CD8-positive, alpha-beta memory T cell (primary cell): ENCODE results near the gene RCN2. TPM values are rescaled to one million over a fixed set of nuclear protein-coding genes. Genes with fewer than 3 reads are reported as not detected.

Experiments used
- CTCF ChIA-PET: fragments of 350-600 bp; sonication (Branson Sonifier 250); formaldehyde crosslinking; loops from one replicate; lab custom pipeline; 2021; ENCODE audit warnings: antibody characterized with exemption; lab: Charles Lee
- POLR2A ChIA-PET: fragments of 350-600 bp; sonication (Branson Sonifier 250); formaldehyde crosslinking; loops from one replicate; lab custom pipeline; 2021; ENCODE audit warnings: antibody characterized with exemption; lab: Charles Lee
- DNase-seq, 5 donors: peaks; one replicate each; pipeline versions ENCODE4 v3.0.0 to v3.0.0-alpha.2; 2020 to 2022; ENCODE audit warnings: mixed read lengths in 1 of 5
- H3K27ac ChIP-seq: one replicate; pipeline ENCODE4 v1.7.0; 2013; ENCODE audit warnings: low read depth, mild to moderate bottlenecking, low read length, moderate library complexity
- H3K27me3 ChIP-seq: 2 replicates; pipeline ENCODE4 v1.7.0; 2013; ENCODE audit warnings: low read length, mild to moderate bottlenecking; ENCODE audit not compliant: insufficient read depth, poor library complexity, severe bottlenecking
- H3K36me3 ChIP-seq: 2 replicates; pipeline ENCODE4 v1.7.0; 2013; ENCODE audit warnings: mild to moderate bottlenecking, low read length, moderate library complexity; ENCODE audit not compliant: insufficient read depth
- H3K4me1 ChIP-seq: 2 replicates; pipeline ENCODE4 v1.7.0; 2013; ENCODE audit warnings: mild to moderate bottlenecking, low read length, moderate library complexity; ENCODE audit not compliant: insufficient read depth
- H3K4me3 ChIP-seq: 2 replicates; pipeline ENCODE4 v1.7.0; 2013; ENCODE audit warnings: mild to moderate bottlenecking, low read length
- H3K9me3 ChIP-seq: 2 replicates; pipeline ENCODE4 v1.7.0; 2013; ENCODE audit warnings: mild to moderate bottlenecking, low read length
- H3K27ac Mint-ChIP-seq, 8 donors: one replicate each; pipeline ENCODE4 v1.8.0; 2020 to 2021; ENCODE audit warnings: mixed read lengths in 8 of 8, mild to moderate bottlenecking in 6 of 8, inconsistent platforms in 3 of 8, moderate library complexity in 3 of 8
- H3K27me3 Mint-ChIP-seq, 2 donors: one replicate each; pipeline ENCODE4 v1.8.0; 2020 to 2021; ENCODE audit warnings: mixed read lengths in 2 of 2, mild to moderate bottlenecking in 1 of 2, moderate library complexity in 1 of 2
- H3K36me3 Mint-ChIP-seq, 3 donors: one replicate each; pipeline ENCODE4 v1.8.0; 2020 to 2021; ENCODE audit warnings: mixed read lengths in 3 of 3, inconsistent platforms in 1 of 3, mild to moderate bottlenecking in 1 of 3
- H3K4me1 Mint-ChIP-seq, 3 donors: one replicate each; pipeline ENCODE4 v1.8.0; 2020 to 2021; ENCODE audit warnings: mixed read lengths in 3 of 3, inconsistent platforms in 1 of 3, mild to moderate bottlenecking in 1 of 3
- H3K4me3 Mint-ChIP-seq, 7 donors: one replicate each; pipeline ENCODE4 v1.8.0; 2020 to 2021; ENCODE audit warnings: mixed read lengths in 7 of 7, mild to moderate bottlenecking in 6 of 7, moderate library complexity in 4 of 7, inconsistent platforms in 2 of 7
- H3K9me3 Mint-ChIP-seq, 5 donors: one replicate each; pipeline ENCODE4 v1.8.0; 2020 to 2022; ENCODE audit warnings: mixed read lengths in 5 of 5, mild to moderate bottlenecking in 3 of 5, moderate library complexity in 2 of 5, inconsistent platforms in 1 of 5
- polyA plus RNA-seq: library from polyadenylated mRNA; unstranded; fragments of 300-500 nt; fragmentation: Illumina TruSeq; gene quantifications from one replicate; pipeline ENCODE4 v1.2.3, GENCODE V29; 2021
- total RNA-seq, 2 experiments: library from RNA; stranded (reverse); gene quantifications; one replicate each; pipeline ENCODE4 v1.2.3, GENCODE V29; 2021

Gene RCN2
- total and polyA plus RNA-seq, 3 experiments from 2014 or later = 35.9 to 54.2 (median 37.1) TPM

DNA sequence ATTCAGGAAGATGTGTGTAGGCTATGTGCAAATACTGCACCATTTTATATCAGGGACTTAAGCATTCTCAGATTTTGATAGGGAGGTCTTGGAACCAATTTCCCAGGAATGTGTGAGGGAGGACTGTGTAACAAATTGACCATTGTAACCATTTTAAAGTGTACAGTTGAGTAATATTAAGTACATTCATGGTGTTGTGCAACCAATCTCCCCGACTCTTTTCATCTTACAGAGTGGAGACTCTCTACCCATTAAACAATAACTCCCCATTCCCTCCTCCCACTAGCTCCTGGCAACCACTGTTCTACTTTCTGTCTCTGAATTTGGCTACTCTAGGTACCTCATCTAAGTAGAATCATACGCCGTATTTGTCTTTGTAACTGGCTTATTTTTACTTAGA lies 5.1 kb downstream of the RCN2 start:
- POLR2A ChIA-PET = no interaction called here
- no peak overlapping the region for H3K4me3 ChIP-seq
- peaks cover 4 to 55% (median 10%) of the 10 kb centered on the region in 3 donors for H3K36me3 Mint-ChIP-seq
- peaks cover 11% of the 10 kb centered on the region for H3K4me1 ChIP-seq
- peaks cover 4% of the 10 kb centered on the region for H3K36me3 ChIP-seq
- no peak for DNase-seq
- CTCF ChIA-PET = interaction anchor here (1.6 kb wide), 1 partner anchor 18 kb away, joined by 4 read pairs; no protein-coding TSS in a partner anchor
- H3K27ac Mint-ChIP-seq = no peak overlapping the region
- no peaks in the 10 kb centered on the region for H3K27me3 Mint-ChIP-seq
- no peak overlapping the region for H3K27ac ChIP-seq
- no peaks in the 10 kb centered on the region for H3K9me3 Mint-ChIP-seq
- H3K9me3 ChIP-seq = no peaks in the 10 kb centered on the region
- peaks cover 25 to 34% (median 32%) of the 10 kb centered on the region in 3 donors for H3K4me1 Mint-ChIP-seq
- H3K4me3 Mint-ChIP-seq = peak overlapping the region in 1 of 7 donors; percentile 46
- no peaks in the 10 kb centered on the region for H3K27me3 ChIP-seq

DNA sequence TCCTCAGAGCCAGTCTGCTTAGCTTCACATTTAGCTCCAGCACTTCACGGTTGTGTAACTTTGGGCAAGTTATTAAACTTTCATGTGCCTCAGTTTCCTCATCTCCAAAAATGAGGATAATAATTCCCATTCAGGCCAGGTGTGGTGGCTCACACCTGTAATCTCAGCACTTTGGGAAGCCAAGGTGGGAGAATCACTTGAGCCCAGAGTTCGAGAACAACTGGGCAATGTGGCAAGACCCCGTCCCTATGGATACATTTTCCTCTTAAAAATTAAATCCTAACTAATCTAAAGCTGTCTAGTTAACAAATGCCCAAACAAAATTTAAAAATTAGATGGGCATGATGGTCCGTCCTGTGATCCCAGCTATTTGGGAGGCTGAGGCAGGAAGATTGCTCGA lies 7.2 kb downstream of the RCN2 start:
- H3K9me3 Mint-ChIP-seq = no peaks in the 10 kb centered on the region
- peak overlapping the region in 1 of 8 donors; percentile 22 for H3K27ac Mint-ChIP-seq
- ChIA-PET CTCF (no interaction called here), POLR2A (no interaction called here)
- H3K27me3 Mint-ChIP-seq = no peaks in the 10 kb centered on the region
- no peaks in the 10 kb centered on the region for H3K4me1 ChIP-seq
- no peaks in the 10 kb centered on the region for H3K9me3 ChIP-seq
- peaks cover 7 to 16% (median 14%) of the 10 kb centered on the region in 3 donors for H3K4me1 Mint-ChIP-seq
- no peak for DNase-seq
- peaks cover 4 to 47% (median 14%) of the 10 kb centered on the region in 3 donors for H3K36me3 Mint-ChIP-seq
- H3K27ac ChIP-seq = no peak overlapping the region
- no peaks in the 10 kb centered on the region for H3K27me3 ChIP-seq
- peaks cover 4% of the 10 kb centered on the region for H3K36me3 ChIP-seq
- no peak overlapping the region for H3K4me3 ChIP-seq
- no peak overlapping the region for H3K4me3 Mint-ChIP-seq

DNA sequence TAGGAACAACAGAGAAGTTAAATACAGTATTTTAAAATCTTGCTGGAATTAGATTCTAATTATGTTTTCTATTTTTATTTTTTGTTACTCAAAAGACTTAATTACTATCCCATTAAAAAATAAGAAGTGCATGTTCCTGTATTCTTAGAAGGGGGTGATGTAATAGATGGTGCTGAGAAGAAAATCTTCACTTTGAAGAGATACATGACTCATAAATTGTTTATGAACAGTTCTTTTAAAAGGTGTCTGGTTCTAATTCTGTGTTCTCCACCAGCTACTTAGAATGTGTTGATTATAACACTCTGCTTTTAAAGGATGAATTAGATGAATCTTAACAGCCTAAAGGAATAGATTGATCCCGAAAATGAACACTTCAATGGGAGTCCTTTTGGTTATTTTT lies 8.2 kb downstream of the RCN2 start:
- POLR2A ChIA-PET = no interaction called here
- peaks cover 10 to 49% (median 19%) of the 10 kb centered on the region in 3 donors for H3K36me3 Mint-ChIP-seq
- no peak overlapping the region for H3K27ac Mint-ChIP-seq
- no peak overlapping the region for H3K4me3 Mint-ChIP-seq
- no peak for DNase-seq
- CTCF ChIA-PET = no interaction called here
- H3K27me3 Mint-ChIP-seq = no peaks in the 10 kb centered on the region
- Histone ChIP-seq H3K27ac (no peak overlapping the region), H3K4me3 (no peak overlapping the region), H3K27me3 (no peaks in the 10 kb centered on the region), H3K4me1 (no peaks in the 10 kb centered on the region), H3K9me3 (no peaks in the 10 kb centered on the region), H3K36me3 (peaks cover 4% of the 10 kb centered on the region)
- H3K4me1 Mint-ChIP-seq = peaks cover 5 to 14% (median 10%) of the 10 kb centered on the region in 3 donors
- H3K9me3 Mint-ChIP-seq = no peaks in the 10 kb centered on the region

GRCh38 chr15:76941636-76942035 lies 10.1 kb downstream of the RCN2 start:
- H3K27me3 Mint-ChIP-seq = no peaks in the 10 kb centered on the region
- no peaks in the 10 kb centered on the region for H3K27me3 ChIP-seq
- H3K27ac ChIP-seq = no peak overlapping the region
- H3K4me1 Mint-ChIP-seq = peaks cover under 1 to 7% (median 1%) of the 10 kb centered on the region in 3 donors
- no peak overlapping the region for H3K27ac Mint-ChIP-seq
- DNase-seq = no peak
- CTCF ChIA-PET = interaction anchor here (0.6 to 2.1 kb wide), 6 partner anchors 9 to 468 kb away, joined by 3 to 8 read pairs (median 4); partner anchors contain the start of gene RCN2
- no peak overlapping the region for H3K4me3 Mint-ChIP-seq
- H3K9me3 ChIP-seq = no peaks in the 10 kb centered on the region
- peaks cover 4% of the 10 kb centered on the region for H3K36me3 ChIP-seq
- no peaks in the 10 kb centered on the region for H3K9me3 Mint-ChIP-seq
- H3K36me3 Mint-ChIP-seq = peaks cover 6 to 48% (median 18%) of the 10 kb centered on the region in 3 donors
- POLR2A ChIA-PET = interaction anchor here (0.6 to 0.7 kb wide), 2 partner anchors 14 to 77 kb away, joined by 3 to 4 read pairs; no protein-coding TSS in a partner anchor
- no peak overlapping the region for H3K4me3 ChIP-seq
- H3K4me1 ChIP-seq = no peaks in the 10 kb centered on the region

GRCh38 chr15:76942331-76942730 lies 10.8 kb downstream of the RCN2 start:
- no peak for DNase-seq
- CTCF ChIA-PET = interaction anchor here (1.1 kb wide), 1 partner anchor 31 kb away, joined by 4 read pairs; no protein-coding TSS in a partner anchor
- Mint-ChIP-seq H3K9me3 (no peaks in the 10 kb centered on the region), H3K27me3 (no peaks in the 10 kb centered on the region), H3K4me3 (no peak overlapping the region), H3K27ac (no peak overlapping the region), H3K4me1 (peaks cover 4 to 14% (median 4%) of the 10 kb centered on the region in 3 donors), H3K36me3 (peaks cover 6 to 50% (median 18%) of the 10 kb centered on the region in 3 donors)
- H3K4me3 ChIP-seq = no peak overlapping the region
- no peak overlapping the region for H3K27ac ChIP-seq
- no peaks in the 10 kb centered on the region for H3K9me3 ChIP-seq
- no peaks in the 10 kb centered on the region for H3K36me3 ChIP-seq
- H3K27me3 ChIP-seq = no peaks in the 10 kb centered on the region
- no peaks in the 10 kb centered on the region for H3K4me1 ChIP-seq
- POLR2A ChIA-PET = interaction anchor here (0.6 kb wide), 1 partner anchor 13 kb away, joined by 3 read pairs; no protein-coding TSS in a partner anchor

- H3K4me3 ChIP-seq = no peak overlapping the region
- no peak overlapping the region for H3K27ac ChIP-seq
- H3K9me3 ChIP-seq = no peaks in the 10 kb centered on the region
- H3K27ac Mint-ChIP-seq = peak overlapping the region in 2 of 8 donors; percentile 25 to 71
- H3K36me3 Mint-ChIP-seq = peaks cover 6 to 60% (median 27%) of the 10 kb centered on the region in 3 donors
- no peak overlapping the region for H3K4me3 Mint-ChIP-seq
- no peaks in the 10 kb centered on the region for H3K4me1 ChIP-seq
- H3K36me3 ChIP-seq = no peaks in the 10 kb centered on the region
- H3K9me3 Mint-ChIP-seq = no peaks in the 10 kb centered on the region
- DNase-seq = no peak
- CTCF ChIA-PET = interaction anchor here (0.9 kb wide), 1 partner anchor 552 kb away, joined by 3 read pairs; no protein-coding TSS in a partner anchor
- POLR2A ChIA-PET = no interaction called here
- H3K4me1 Mint-ChIP-seq = peaks cover 4 to 17% (median 4%) of the 10 kb centered on the region in 3 donors
- H3K27me3 Mint-ChIP-seq = no peaks in the 10 kb centered on the region
- no peaks in the 10 kb centered on the region for H3K27me3 ChIP-seq
Measured at GRCh38 chr15:76945494-76946093, 14.0 kb downstream of the RCN2 start.

DNA sequence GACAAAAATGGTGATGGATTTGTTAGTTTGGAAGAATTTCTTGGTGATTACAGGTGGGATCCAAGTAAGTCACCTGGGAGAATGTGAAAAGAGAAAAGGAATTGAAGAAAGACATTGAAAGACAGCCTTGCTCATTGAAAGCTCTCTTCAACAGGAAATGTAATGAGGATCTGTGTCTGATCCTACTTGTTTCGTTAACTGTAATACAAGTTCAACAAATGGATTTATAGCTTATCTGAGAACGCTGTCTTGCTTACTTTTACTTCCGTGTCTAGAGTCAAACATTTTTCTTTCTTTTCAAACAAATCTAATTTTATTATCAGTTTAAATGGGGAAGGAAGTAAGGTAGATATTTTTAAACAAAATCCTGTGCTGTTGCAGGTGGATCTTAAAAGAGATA lies 15.9 kb downstream of the RCN2 start:
- POLR2A ChIA-PET = no interaction called here
- no peak for DNase-seq
- peaks cover 4 to 32% (median 21%) of the 10 kb centered on the region in 3 donors for H3K4me1 Mint-ChIP-seq
- peak overlapping the region in 3 of 8 donors; percentile 5 to 27 (median 24) for H3K27ac Mint-ChIP-seq
- no peak overlapping the region for H3K4me3 ChIP-seq
- H3K9me3 ChIP-seq = no peaks in the 10 kb centered on the region
- no peaks in the 10 kb centered on the region for H3K36me3 ChIP-seq
- H3K4me1 ChIP-seq = peaks cover 3% of the 10 kb centered on the region
- H3K27ac ChIP-seq = no peak overlapping the region
- no peaks in the 10 kb centered on the region for H3K9me3 Mint-ChIP-seq
- no peaks in the 10 kb centered on the region for H3K27me3 Mint-ChIP-seq
- no peak overlapping the region for H3K4me3 Mint-ChIP-seq
- H3K27me3 ChIP-seq = no peaks in the 10 kb centered on the region
- H3K36me3 Mint-ChIP-seq = peaks cover 6 to 67% (median 30%) of the 10 kb centered on the region in 3 donors
- CTCF ChIA-PET = interaction anchor here (1.2 to 1.7 kb wide), 3 partner anchors 16 to 83 kb away, joined by 3 to 6 read pairs (median 4); partner anchors contain the start of gene RCN2

- Histone ChIP-seq H3K36me3 (no peaks in the 10 kb centered on the region), H3K27ac (no peak overlapping the region), H3K27me3 (no peaks in the 10 kb centered on the region), H3K4me1 (peaks cover 3% of the 10 kb centered on the region), H3K9me3 (no peaks in the 10 kb centered on the region), H3K4me3 (no peak overlapping the region)
- Mint-ChIP-seq H3K9me3 (no peaks in the 10 kb centered on the region), H3K4me1 (peaks cover 4 to 27% (median 21%) of the 10 kb centered on the region in 3 donors), H3K4me3 (no peak overlapping the region), H3K27ac (peak overlapping the region in 4 of 8 donors; percentile 7 to 88 (median 48)), H3K36me3 (peaks cover 0 to 42% (median 17%) of the 10 kb centered on the region in 3 donors), H3K27me3 (no peaks in the 10 kb centered on the region)
- POLR2A ChIA-PET = interaction anchor here (1.1 kb wide), 1 partner anchor 47 kb away, joined by 3 read pairs; no protein-coding TSS in a partner anchor
- CTCF ChIA-PET = interaction anchor here (1.3 kb wide), 1 partner anchor 10 kb away, joined by 4 read pairs; no protein-coding TSS in a partner anchor
- DNase-seq = no peak
Measured at GRCh38 chr15:76951220-76951619, 19.7 kb downstream of the RCN2 start.
